ENCODE data around the gene IRF3.

The IRF3 gene

GRCh38 chr19:49615861-49616260, 49.8 kb downstream of the IRF3 start:
- no peak for DNase-seq

DNA sequence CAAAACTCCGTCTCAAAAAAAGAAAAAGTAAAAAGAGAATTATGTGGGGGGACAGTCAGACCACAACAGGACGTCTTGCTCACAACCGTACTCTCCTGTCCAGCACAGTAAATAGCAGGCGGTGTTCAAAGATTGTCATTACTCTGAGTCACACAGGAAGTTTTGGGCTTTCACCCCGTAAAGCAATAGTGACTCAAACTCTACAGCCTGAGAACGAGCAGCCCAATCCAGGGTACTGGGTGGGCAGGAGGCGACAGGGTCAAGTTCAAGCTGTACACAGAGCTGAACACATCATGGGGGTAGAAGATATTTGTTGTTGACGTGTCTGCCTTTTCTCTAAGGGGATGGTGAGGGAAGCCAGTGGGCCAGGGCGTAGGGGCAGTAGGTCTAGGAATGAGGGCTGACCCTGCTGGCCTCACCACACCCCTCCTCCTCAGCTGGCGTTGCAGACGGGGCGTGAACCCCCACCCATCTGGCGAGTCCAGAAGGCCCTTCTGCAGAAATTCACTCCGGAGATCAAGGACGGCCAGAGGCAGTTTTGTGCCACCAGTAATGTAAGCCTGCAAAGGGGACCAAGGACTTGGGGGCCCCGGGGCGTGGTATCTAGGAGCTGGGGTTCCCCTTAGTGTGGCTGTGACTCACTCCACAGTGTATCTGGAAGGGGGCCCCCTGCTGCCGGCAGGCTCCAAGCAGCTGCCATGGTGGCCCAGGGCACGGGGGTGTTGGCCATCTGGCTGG, 51.4 kb downstream of the IRF3 start:
- DNase-seq, result no peak

GRCh38 chr19:49613374-49613773, 52.3 kb downstream of the IRF3 start:
- no peak for DNase-seq

Measured in NCI-H748 treated with DMSO at 0.1 percent for 48 hours (cell line).